A549 (cell line): Measurements from ENCODE around the gene ACSM6.

Experiments
- FOXS1 ChIP-seq: fragments of 250-450 bp; sonication (Bioruptor Pico); IDR thresholded peaks from 2 replicates; pipeline ENCODE4 v1.5.0; 2020; ENCODE audit warnings: mild to moderate bottlenecking, moderate library complexity
- MAFK ChIP-seq: fragments of 450-650 bp; IDR thresholded peaks from 2 replicates; pipeline ENCODE4 v1.6.1; 2014; ENCODE audit not compliant: partially characterized antibody
- POLR2A ChIP-seq: IDR thresholded peaks from 2 replicates; pipeline ENCODE4 v1.6.1; 2012; ENCODE audit warnings: mild to moderate bottlenecking, low read length

GRCh38 chr10:95176101-95176500, 17.9 kb upstream of the ACSM6 start:
- TF ChIP-seq FOXS1 (CRISPR knock-in tag) (no peak), MAFK (no peak), POLR2A (no peak)
